Activated CD8-positive, alpha-beta memory T cell treated with anti-CD3 and anti-CD28 coated beads, Interleukin-2, amount 50 U/mL, for 1 hour (primary cell): Measurements from ENCODE around the gene MXD3.
"Not testable (repeated sequence)": the region's sequence is repeated elsewhere in the genome, so short reads cannot be mapped to it uniquely, and the experiment has no call there.

Experiments
- DNase-seq: peaks from one replicate; pipeline ENCODE4 v3.0.0-alpha.2; 2020; ENCODE audit errors: extremely low read depth

Gene MXD3

GRCh38 chr5:177265395-177265794 is 46.3 kb downstream of the MXD3 start:
- DNase-seq: no peak

DNA sequence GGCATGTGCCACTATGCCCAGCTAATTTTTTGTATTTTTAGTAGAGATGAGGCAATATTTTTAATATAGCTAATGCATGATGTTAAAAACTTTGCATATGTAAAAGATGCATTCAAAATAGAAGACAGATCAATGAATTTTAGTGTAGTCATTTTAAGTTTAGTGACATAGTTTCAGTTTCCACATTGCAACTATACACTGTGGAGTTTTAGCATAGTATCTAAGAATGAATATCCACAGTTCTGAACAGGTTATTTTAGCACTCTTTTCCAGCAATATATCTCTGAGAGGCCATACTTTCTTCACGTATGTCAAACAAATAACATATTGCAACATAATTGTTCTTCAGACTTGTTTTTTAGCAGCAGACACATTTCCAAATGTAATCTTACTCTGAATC is 47.5 kb downstream of the MXD3 start:
- DNase-seq: no peak

GRCh38 chr5:177261510-177261909 is 50.2 kb downstream of the MXD3 start:
- DNase-seq: no peak

DNA sequence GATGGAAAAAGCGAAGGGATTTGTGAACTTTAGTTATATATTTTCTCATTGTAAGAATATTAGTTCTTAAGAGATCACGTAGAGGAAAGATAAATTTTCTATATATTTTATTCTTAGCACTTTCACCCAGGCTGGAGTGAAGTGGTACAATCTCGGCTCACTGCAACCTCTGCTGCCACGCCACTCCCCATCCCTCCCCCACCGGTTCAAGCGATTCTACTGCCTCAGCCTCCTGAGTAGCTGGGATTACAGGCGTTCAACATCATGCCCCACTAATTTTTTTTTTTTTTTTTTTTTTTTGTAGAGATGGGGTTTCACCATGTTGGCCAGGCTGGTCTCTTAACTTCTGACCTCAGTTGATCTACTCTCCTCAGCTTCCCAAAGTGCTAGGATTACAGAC is 50.7 kb downstream of the MXD3 start:
- no peak for DNase-seq

- not testable (repeated sequence) for DNase-seq
Measured at GRCh38 chr5:177258711-177259110, 53.0 kb downstream of the MXD3 start.
